HG03108 (cell line): ENCODE measurements around the gene SCAMP2.
A peak's percentile ranks its signal among the peaks of the same experiment; 100 is the strongest.

Experiments
- ATAC-seq: cut with Tn5 transposase; IDR thresholded peaks from one replicate; pipeline ENCODE4 v1.9.1; 2021; ENCODE audit warnings: moderate library complexity; ENCODE audit not compliant: unreplicated experiment

Gene SCAMP2

DNA sequence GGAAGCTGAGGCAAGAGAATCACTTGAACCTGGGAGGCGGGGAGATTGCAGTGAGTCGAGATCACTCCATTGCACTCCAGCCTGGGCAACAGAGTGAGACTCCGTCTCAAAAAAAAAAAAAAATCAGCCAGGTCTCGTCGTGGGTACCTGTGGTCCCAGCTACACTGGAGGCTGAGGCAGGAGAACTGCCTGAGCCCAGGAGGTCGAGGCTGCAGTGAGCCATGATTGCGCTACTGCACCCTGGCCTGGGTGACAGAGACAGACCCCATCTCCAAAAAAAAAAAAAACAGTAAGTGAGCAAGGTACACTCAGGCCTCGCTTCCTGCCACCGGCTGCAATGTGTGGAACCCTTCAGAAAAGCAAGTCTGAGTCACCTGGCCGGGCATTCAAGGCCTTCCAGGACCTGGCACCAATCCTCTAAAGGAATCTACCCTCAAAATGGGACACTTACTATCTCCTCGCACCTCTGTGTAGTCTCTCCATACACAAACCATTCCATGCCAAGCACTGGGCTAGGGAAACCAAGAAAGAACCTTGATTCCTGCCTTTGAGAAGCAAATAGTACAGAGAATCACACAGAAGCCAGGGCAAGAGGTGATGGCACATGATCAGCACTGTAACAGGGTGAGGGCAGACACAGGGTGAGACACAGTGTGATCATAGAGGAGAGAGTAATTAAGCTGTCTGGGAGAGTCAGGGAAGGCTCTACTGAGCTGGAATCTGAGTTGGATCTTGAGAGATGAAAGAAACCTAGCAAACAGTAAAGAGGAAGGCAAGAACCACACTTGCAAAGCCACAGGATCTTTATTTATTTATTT is 9.7 kb downstream of the SCAMP2 start:
- no peak for ATAC-seq

DNA sequence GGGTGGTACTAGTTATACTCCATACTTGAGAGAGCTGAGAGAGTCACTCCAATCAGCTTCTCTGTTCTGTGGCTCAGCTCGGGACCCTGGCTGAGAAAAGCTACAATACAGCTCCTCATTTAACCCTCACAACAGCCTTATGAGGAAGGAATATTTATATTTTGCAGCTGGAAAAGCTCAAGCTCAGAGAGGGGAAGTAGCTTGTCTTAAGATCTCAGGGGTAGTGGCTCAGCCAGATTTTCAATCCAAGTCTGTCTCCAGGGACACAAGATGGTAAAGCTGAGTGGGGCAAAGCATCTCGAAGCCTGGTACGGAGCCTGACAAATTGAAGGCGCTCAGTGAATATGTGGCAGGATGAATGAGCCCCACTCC is 14.8 kb downstream of the SCAMP2 start:
- ATAC-seq = no peak

DNA sequence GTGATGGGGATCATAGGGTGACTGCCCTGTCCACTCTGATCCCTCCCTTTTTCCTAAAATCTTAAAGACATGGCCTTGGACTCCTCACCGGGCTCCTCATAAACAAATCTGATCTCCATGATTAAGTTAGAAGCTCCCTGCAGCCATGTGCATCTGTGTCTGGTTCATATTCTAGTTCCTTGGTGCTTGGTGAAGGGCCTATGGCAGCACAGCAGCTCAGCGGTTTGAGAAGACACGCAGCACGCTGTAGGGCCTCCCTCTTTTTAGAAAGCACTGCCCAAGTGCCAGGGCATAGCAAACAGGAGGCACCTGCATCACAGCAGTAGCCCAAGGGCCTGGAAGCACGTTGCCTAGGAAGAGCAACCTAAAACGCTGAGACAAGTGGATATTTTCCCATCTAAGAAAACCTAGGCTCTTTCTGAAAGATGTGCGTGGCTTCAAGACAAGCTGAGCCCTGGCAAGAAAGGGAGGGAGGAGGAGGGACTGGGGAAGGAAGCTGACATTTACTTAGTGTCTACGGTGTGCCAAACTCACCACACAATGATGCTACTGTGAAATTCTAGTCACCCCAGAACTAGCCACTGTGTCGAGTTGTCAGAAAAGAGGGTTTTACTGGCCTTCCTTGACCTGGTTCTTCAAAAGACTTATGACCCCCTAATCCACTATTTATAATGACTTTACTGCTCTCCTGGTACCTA is 15.3 kb downstream of the SCAMP2 start:
- ATAC-seq = no peak

DNA sequence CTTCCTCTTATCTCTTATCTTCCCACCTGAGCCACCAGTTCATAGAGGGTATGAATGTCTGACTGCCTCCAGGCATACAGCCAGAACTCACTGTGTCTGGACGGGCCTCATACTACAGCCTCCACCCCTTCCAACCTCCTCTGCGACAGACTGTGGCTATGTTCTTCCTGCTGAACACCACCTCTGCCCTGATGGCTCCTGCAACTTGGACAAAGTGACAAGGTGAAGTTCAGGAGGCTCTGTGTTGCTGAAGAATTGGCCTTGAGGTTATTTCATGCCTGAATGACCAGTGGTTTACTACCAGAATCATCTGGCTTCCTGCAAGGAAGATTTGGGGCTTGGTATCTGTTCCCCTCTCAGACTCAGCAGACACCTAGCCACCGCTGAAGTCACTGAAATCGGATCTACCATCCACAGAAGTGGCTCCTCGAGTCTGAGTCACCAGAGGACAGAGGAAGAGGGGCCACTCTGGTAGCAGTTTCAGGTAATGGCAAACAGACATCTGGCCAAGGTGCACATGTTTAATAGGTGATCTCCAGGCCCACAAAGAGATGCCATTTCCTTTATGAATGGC is 16.0 kb downstream of the SCAMP2 start:
- peak; percentile 80 for ATAC-seq

DNA sequence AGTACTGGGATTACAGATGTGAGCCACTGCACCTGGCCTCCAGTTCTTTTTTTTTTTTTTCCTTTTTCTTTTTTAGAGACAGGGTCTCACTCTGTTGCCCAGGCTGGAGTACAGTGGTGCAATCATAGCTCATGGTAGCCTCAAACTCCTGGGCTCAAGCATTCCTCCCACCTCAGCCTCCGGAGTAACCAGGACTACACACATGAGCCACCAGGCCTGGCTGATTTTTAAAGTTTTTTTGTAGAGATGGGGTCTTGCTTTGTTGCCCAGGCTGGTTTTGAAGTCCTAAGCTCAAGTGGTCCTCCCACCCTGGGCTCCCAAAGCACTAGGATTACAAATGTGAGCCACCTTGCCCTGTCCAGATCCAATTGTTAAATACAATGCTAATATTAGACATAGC is 16.6 kb downstream of the SCAMP2 start:
- ATAC-seq = no peak

DNA sequence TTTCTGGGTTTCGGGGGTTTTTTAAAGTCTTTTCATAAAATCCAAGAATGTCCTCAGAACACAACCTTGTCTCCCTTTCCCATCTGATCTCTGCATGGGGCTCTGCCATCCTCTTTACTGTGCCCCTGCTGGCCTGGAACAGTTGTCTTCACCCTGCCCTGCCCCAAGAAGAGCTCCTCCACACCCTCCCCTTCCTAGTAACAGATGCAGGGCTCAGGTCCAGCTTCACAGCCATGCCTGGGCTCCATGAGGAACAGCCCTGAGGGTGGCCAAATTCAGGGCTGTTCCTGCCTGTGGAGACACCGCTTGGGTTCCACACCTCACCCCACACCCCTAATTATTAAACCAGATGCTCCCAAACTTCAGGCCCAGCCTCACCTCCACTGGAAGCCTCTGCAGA is 17.3 kb downstream of the SCAMP2 start:
- no peak for ATAC-seq

DNA sequence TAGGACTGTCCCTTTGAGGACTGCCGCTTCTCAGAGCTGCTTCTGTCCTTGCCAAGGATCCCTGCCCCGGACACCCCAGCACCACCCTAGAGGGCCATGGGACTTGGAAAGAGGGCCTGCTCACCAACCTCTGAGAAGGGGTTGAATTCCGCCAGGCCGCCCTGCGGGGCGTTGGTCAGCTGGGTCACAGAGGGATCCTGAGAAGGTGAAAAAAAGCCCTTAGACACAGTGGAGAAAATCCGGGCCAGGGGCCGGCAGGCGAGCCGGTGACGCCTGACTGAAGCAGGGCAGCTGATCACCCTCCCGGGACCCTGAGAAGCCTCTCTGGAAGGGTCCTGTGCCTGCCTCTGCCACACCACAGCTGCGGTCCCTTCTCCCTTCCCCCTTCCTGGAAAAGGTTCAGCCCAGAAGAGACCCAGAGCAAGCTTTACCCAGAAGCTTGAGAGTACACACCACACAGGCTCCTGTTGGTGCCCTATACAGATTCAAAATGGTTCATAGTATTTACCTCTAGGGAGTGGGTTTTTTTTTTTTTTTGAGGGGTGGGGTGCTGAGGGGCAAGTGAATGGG is 18.6 kb downstream of the SCAMP2 start:
- ATAC-seq = no peak

DNA sequence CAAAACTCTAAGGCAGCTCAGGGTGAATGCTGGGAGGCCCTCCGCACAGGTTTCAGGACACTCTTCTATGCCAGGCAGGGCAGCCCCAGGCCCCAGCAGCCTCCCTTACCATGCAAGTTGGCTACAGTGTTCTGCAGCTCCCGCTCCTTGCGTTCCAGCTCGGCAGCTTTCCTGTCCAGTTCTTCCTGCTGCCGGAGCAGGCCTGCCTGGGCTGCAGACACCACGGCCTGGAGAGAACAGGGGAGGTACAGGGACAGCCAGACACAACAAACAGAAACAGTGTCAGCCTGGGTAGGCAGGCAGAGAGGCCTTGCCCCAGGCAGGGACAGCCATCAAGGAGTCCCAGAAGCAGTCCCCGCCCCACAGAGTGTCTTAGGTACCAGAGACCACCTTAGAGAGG is 21.2 kb downstream of the SCAMP2 start:
- ATAC-seq = no peak

DNA sequence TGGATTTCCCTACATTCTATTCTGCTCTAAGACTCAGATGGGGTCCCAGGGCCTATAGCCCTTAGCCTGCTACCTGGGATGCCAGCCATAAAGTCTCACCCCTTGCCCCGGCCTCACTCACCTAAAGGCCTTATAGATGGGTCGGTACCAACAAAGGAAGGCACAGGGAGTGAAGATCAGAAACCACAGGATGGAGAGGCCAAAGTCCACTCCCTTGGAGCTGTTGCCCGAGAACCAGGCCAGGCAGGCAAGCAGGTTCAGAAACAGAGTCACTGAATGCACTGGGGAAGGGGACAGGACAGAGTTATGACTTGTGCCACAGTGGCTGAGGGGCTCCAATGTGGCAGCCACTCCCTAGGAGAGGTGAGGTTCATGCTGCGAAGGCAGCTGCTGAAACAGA is 22.8 kb downstream of the SCAMP2 start:
- ATAC-seq = no peak

DNA sequence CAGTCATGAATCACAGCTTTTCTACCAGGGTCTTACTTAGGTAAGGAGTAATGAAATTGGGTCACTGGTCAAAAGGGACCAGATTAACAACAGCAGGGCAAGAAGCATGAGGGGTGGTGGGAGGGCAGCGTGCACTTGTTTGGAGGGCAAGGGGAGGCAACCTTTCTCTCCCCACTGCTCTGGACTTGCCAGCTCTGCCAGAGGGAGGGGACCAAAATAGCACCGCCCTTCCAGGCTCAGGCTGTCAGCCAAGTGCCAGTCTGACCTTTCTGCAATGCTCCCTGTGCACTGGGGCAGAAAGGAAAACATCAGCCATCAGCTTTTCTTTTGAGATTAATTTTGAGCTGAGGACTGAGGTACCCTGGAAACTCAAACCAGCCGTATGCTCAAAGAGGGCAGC is 25.7 kb downstream of the SCAMP2 start:
- no peak for ATAC-seq

DNA sequence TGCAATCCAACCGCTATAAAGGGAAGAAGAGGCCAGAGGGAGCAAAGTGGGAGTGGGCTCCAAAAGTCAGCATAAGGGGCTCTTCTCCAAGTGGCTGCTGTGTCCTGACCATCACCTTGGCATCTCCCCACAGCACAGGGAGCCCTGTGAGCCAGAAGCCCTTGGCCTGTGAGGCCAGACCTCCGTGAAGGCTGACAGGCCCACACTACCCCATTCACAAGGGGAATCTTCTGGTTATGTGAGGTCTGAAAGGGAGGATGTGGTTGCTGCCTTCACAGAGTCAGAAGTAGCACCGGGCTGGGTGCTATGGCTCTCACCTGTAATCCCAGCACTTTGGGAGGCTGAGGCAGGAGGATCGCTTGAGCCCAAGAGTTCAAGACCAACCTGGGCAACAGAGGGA is 27.6 kb downstream of the SCAMP2 start:
- ATAC-seq = no peak

DNA sequence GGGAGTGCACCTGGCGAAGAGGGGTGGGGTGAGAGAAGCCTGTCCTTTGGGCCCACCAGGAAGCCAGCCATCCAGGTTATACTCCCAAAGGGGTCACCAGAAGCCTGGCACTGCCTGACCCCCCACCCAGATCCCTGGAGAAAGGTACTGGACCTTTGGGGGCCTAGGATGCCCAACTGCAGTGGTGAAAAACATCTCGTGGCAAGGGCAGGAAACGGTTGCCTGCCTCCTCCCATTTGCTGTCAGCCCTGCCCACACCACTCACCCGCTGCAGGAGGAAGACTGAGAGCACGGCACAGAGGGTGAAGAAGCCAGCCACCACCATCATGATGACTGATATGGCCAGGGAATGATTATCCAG is 28.0 kb downstream of the SCAMP2 start:
- ATAC-seq = no peak

DNA sequence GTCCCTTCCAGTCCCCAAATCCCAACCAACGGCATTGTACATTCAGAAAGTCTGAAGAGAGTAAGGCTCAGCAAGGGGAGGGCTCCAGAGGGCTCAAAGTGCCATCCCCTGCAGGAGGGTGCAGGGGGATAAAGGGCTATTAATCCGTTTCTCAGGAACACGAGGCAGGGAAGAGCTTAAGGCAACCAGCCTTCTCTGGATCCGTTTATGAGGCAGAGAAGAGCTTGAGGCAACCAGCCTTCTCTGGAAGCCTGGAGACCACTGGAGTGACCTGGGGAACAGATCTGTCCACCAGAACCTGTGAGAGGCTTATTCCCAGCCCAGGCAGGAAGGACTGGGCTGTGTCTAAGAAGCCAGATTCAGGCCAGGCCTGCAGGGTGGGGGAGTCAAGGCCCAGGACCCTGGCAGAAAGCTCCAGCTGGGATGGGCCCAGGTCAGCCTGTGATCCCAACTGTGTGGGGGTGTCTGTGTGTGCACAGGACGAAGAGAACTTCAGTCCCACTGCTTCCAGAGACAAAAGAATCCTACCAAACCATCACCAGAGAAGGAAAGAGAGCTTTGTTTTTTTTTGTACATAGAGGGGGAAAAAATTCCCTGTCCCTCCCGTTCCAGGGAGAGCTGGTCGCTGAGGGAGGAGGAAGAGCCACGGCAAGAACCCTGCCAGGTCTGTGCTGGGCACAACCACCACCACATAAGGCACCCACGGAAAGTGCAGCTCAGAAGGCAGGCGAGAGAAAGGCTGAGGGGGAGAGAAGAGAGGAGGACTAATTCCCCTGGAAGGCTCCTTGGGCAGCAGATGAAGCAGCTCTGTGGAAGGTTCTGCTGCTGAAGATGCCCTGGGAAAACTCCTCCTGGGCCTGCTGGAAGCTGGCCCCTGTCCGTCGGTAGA is 28.6 kb downstream of the SCAMP2 start:
- no peak for ATAC-seq

DNA sequence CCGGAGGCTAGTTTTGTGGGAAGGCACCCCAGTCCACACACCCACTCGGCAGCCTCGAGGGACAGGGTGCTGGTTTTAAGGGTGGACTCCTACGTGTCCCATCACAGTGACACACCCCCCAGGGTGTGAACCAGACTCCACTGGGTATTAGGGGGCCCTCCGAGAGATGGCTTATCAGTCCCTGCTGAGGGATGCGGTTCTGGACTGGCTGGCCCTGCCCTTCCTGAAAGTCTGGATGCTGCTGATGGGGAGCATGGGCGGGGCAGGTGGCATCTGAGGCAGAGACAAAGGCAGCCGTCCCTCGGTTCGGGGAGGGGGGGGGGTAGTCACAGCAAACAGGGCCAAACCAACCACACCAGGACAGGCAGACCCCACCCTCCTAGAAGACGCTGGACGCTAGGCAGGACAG is 29.3 kb downstream of the SCAMP2 start:
- no peak for ATAC-seq

DNA sequence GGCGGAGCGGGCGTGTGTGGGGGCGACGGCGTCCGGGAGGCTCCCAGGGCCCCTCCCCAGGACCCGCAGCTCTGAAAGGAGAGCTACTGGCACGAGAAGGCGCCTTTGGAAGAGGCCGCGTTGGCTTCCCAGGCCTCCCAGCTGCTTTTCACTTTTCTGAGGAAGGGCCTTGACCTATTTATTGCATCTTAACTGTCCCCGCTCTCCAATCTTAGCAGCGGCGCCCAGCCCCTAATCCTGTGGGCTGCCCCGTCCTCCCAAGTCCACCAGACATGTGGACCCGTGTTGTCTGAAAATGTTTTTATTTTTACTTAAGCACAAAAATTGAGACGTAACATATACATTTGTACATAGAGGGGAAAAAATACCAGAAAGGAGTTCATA is 29.7 kb downstream of the SCAMP2 start:
- no peak for ATAC-seq

DNA sequence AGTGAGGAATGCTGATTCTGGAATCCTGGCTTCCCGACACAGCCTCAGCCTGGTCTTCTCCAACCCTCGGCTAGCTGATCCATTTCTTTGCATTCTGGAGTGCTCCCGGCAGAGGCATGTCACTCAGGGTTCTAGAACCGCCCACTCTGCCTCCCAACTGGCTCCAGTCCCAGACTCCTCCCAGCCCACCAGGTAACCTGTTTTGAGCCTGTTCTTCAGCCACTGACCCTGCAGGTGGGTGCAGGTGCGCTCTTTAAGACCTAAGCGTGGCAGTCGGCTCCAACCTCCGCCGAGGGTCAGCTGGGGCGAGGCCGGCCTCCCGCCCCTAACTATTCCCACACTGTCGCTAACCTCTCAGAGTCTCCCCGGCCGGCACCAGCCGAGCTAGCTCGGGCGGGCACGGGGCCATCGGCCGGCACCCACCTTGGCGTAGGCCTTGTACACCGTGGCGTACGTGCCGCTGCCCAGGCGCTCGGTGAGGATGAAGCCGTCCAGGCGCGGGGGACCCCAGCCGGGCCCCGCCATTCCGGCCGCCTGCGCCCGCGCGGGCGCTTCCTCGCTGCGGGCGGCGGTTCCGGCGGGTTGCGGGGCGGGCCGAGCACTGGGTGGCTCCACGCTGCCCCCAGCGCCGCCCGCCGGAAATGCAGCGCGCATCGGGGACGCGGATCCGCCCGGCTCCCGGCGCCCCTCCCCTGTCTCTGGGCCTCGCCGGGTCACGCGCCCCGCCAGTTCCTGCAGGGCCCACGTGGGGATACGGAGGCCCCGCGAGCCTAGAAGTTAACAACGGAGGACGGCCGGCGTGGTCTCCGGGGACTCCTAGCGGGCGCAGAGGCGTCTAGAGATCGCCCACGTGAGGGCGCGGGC is 30.4 kb downstream of the SCAMP2 start, which contains the start of gene ULK3:
TSS of gene ULK3 (minus strand) at position 576 of the 864 bp plus-strand sequence. CDS start at position 525, 51 bp downstream.
- ATAC-seq = peak; percentile 83

DNA sequence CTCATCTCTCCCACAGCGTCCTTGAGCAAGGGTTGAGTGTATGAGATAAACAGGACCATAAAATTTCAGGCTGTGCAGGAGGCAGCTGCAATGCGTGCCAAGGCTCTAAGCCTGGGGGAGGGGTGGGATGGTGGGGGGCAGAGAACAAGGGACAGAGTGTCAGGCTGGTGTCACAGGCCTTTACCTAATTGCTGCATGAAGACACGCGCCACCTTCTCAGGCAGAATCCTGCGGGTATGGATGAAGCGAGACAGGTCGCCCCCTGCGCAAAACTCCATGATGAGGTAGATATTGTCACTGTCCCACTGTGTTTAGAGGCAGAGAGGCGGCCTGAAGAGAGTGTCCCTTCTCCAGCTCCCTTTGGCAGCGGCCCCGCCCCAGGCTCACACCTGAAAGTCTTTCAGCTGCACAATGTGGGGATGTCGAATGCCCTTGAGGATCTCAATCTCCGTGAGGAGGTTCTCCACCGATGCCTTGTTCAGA is 31.2 kb downstream of the SCAMP2 start:
- ATAC-seq = no peak

DNA sequence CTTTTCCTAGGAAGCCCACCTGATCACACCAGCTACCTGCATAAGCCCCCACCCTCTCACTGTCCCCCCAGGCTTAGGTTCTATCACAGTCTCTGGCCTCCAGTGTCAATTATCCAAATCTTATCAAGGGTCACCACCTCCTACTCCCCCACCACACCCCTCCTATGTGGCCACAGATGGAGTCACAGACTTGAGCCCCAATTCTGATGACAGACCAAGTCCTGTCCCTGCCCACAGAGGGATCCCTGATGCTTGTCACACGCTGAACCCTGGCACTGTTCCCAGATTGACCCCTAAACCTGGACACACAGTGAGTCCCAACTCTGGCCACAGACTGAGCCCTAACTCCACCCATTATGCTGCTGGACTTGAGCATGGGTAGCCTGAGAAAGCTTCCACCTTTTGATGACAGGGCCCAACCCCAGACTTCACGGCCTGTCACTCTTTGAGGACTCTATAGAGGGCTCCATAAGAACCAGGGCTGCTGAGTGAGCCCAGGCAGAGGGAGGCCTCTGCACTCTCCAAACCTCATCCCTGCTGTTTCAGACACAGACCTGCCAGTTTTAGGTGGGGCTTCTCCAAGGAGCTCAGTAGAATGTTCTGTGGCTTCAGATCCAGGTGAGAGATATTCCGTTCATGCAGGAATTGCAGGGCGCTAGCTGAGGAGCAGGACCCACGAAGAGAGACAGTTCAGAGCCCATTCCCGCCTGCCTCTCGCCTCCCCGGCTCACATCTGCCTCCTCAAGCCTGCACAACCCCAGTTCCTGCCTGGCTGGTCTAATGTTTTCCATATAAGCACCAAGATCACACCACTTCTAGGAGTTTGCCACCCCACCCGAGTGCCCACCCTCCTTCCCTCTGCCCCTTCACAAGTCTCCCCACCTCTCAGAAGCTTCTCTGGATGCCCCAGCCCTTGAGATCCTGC is 32.1 kb downstream of the SCAMP2 start:
- ATAC-seq = no peak
